Fibroblast of lung (primary cell): ENCODE data around the gene MAEA. TPM values are rescaled to one million over a fixed set of nuclear protein-coding genes. Genes with fewer than 3 reads are reported as not detected.
A peak's percentile ranks its signal among the peaks of the same experiment; 100 is the strongest.
"Not testable (repeated sequence)": the region's sequence is repeated elsewhere in the genome, so short reads cannot be mapped to it uniquely, and the experiment has no call there.

Experiments
- DNase-seq, 2 donors: peaks; one replicate each; pipeline versions ENCODE4 v3.0.0 to v3.0.0-alpha.2; 2010; ENCODE audit warnings: low read depth in 2 of 2
- H2AFZ ChIP-seq: 2 replicates; pipeline ENCODE4 v1.5.1; 2012; ENCODE audit warnings: low read length, control low read depth, inconsistent platforms
- H3K27ac ChIP-seq: 2 replicates; pipeline ENCODE4 v1.5.1; 2011; ENCODE audit warnings: low read length, control low read depth; ENCODE audit not compliant: insufficient read depth
- H3K27me3 ChIP-seq: 2 replicates; pipeline ENCODE4 v1.5.1; 2011; ENCODE audit warnings: mild to moderate bottlenecking, low read length; ENCODE audit not compliant: control insufficient read depth, insufficient read depth
- H3K36me3 ChIP-seq: 2 replicates; pipeline ENCODE4 v1.5.1; 2011; ENCODE audit warnings: low read length; ENCODE audit not compliant: control insufficient read depth, insufficient read depth
- H3K4me1 ChIP-seq: 2 replicates; pipeline ENCODE4 v1.5.1; 2011; ENCODE audit warnings: low read length; ENCODE audit not compliant: control insufficient read depth, insufficient read depth; ENCODE audit errors: extremely low read depth
- H3K4me2 ChIP-seq: 2 replicates; pipeline ENCODE4 v1.5.1; 2011; ENCODE audit warnings: low read length, control low read depth; ENCODE audit not compliant: insufficient read depth; ENCODE audit errors: extremely low read depth
- H3K4me3 ChIP-seq, 4 experiments: fragments of 200-600 bp in 1 of 4; sonication (generic) in 1 of 4; replicated peaks in 1 of 4; 2 replicates each; pipeline ENCODE4 v1.5.1; 2011 to 2016; ENCODE audit warnings: low read length in 4 of 4, low read depth in 3 of 4, mild to moderate bottlenecking in 3 of 4, control low read depth in 2 of 4, inconsistent platforms in 1 of 4, mixed read lengths in 1 of 4; ENCODE audit not compliant: insufficient read depth in 1 of 4; ENCODE audit errors: control extremely low read depth in 1 of 4
- H3K79me2 ChIP-seq: 2 replicates; pipeline ENCODE4 v1.5.1; 2012; ENCODE audit warnings: mild to moderate bottlenecking, low read length, inconsistent platforms; ENCODE audit not compliant: control insufficient read depth, insufficient read depth
- H3K9ac ChIP-seq: 2 replicates; pipeline ENCODE4 v1.5.1; 2011; ENCODE audit warnings: mild to moderate bottlenecking, low read length, control low read depth; ENCODE audit not compliant: insufficient read depth
- H3K9me3 ChIP-seq: 2 replicates; pipeline ENCODE4 v1.5.1; 2012; ENCODE audit warnings: low read depth, low read length; ENCODE audit not compliant: control insufficient read depth, insufficient read depth
- H4K20me1 ChIP-seq: 2 replicates; pipeline ENCODE4 v1.5.1; 2011; ENCODE audit warnings: low read length; ENCODE audit not compliant: control insufficient read depth, insufficient read depth; ENCODE audit errors: extremely low read depth
- EZH2 ChIP-seq: IDR thresholded peaks from 2 replicates; pipeline ENCODE4 v1.5.1; 2012; ENCODE audit warnings: low read length, control low read depth, mild to moderate bottlenecking; ENCODE audit errors: missing control alignments
- polyA plus RNA-seq, 2 donors: library from polyadenylated mRNA; depleted of rRNA in 1 of 2; stranded (reverse) in 1 of 2; unstranded in 1 of 2; fragments of >200 nt; gene quantifications; 2 replicates each; pipeline ENCODE4 v1.2.1, GENCODE V29; 2011 to 2012; ENCODE audit warnings: missing spikeins in 1 of 2
- total RNA-seq: library from RNA; depleted of rRNA; stranded (reverse); fragments of >200 nt; gene quantifications from 2 replicates; pipeline ENCODE4 v1.2.1, GENCODE V29; 2014
- TF ChIP-seq, protein P1 (sequence below), 2 donors: IDR thresholded peaks in 1 of 2; conservative IDR thresholded peaks in 1 of 2; 1 replicate in 1 of 2; 2 replicates in 1 of 2; pipeline ENCODE4 v1.5.1; 2011 to 2012; ENCODE audit warnings: low read length in 2 of 2, control low read depth in 1 of 2, inconsistent platforms in 1 of 2, low read depth in 1 of 2, mild to moderate bottlenecking in 1 of 2

The MAEA gene
- total and polyA plus RNA-seq, 2 donors (not counting 1 experiment from before 2014, with no cell fraction given) = 44.3 to 53.8 TPM

DNA sequence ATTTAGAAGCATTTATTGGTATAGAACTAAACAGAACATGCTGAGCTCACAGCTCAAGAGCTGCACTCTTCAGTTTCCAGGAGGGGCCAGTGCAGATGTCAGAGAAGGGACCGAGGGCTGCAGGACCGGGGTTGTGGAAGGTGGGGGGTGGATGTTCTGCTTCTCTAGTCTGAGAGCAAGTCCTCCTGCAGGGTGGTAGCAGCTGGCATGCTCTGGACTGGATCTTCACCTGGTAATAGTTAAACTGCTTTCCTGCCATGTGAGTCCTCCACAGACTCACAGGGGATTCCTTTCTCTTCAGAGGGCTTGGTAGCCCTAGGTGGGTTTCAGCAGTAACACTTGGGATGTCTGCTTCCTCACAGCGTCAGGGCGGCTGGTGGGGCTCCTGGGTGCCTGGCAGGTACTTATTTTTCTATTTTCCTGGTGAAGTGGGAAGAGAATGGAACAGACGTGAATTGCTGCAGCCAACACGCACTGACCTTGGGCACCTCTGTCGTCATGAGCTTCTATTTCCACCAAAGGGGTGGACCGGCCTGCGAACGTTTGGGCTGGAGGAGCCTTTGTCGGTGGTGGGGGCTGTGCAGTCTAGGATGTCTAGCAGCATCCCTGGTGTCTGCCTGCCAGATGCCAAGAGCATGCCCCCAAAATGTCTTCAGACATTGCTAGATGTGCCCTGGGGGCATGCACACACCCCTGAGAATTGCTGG, 2.5 kb downstream of the MAEA start:
- no peak overlapping the region for H3K27ac ChIP-seq
- DNase-seq = no peak
- H3K9ac ChIP-seq = no peak overlapping the region
- H3K79me2 ChIP-seq = peaks cover 66% of the 10 kb centered on the region
- peaks cover 7% of the 10 kb centered on the region for H3K4me1 ChIP-seq
- no peaks in the 10 kb centered on the region for H4K20me1 ChIP-seq
- H3K4me2 ChIP-seq = peak overlapping the region; percentile 23
- H2AFZ ChIP-seq = no peak overlapping the region
- TF ChIP-seq, protein P1, sequence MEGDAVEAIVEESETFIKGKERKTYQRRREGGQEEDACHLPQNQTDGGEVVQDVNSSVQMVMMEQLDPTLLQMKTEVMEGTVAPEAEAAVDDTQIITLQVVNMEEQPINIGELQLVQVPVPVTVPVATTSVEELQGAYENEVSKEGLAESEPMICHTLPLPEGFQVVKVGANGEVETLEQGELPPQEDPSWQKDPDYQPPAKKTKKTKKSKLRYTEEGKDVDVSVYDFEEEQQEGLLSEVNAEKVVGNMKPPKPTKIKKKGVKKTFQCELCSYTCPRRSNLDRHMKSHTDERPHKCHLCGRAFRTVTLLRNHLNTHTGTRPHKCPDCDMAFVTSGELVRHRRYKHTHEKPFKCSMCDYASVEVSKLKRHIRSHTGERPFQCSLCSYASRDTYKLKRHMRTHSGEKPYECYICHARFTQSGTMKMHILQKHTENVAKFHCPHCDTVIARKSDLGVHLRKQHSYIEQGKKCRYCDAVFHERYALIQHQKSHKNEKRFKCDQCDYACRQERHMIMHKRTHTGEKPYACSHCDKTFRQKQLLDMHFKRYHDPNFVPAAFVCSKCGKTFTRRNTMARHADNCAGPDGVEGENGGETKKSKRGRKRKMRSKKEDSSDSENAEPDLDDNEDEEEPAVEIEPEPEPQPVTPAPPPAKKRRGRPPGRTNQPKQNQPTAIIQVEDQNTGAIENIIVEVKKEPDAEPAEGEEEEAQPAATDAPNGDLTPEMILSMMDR (conservative IDR thresholded peaks at IDR 0.05 in 1 of 2, IDR thresholded peaks at IDR 0.05 in 1 of 2; ENCODE audit: low read depth in 1 of 2, low read length in 2 of 2) = no peak
- TF ChIP-seq EZH2 = no peak
- H3K9me3 ChIP-seq = no peaks in the 10 kb centered on the region
- peaks cover 3% of the 10 kb centered on the region for H3K36me3 ChIP-seq
- H3K27me3 ChIP-seq = no peaks in the 10 kb centered on the region
- H3K4me3 ChIP-seq = no peak overlapping the region

DNA sequence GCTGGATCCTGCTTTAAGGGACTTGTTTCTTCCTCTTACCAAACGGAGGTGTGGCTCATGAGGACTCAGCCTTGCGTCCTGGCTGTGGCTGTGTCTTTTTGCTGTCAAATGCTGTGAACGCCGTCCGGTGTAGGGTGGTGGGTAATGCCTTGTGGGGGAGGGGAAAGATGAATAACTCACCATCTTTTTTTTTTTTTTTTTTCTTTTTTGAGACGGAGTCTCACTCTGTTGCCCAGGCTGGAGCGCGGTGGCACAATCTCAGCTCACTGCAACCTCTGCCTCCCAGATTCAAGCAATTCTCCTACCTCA, 3.0 kb downstream of the MAEA start:
- DNase-seq, H2AFZ ChIP-seq, H3K4me3 ChIP-seq, H3K36me3 ChIP-seq, H3K9ac ChIP-seq, H3K27me3 ChIP-seq, H4K20me1 ChIP-seq, H3K27ac ChIP-seq, H3K9me3 ChIP-seq, H3K4me1 ChIP-seq: not testable (repeated sequence)
- peaks cover 71% of the 10 kb centered on the region for H3K79me2 ChIP-seq
- H3K4me2 ChIP-seq = peak overlapping the region; percentile 3

DNA sequence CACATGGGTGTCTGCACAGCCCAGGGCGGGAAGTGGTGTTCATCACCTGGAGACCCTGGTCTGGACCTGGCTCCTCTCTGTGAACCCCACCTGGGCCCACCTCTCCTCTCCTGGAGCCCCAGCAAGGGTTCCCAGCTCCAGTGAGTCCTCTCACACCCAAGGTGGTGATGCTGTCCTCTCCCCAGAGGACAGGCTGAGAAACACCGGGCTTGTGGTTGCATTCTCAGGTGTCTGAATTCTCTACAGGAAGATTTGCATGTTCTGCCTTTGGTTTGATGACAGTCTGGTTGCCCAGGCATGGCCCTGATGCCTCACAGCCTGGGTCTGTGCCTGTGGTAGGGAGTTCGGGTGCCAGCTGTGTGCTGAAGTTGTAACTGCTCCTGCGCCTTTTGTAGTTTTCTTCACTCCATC, 3.8 kb downstream of the MAEA start:
- Histone ChIP-seq H3K4me1 (peaks cover 7% of the 10 kb centered on the region), H3K27ac (no peak overlapping the region), H3K79me2 (peaks cover 79% of the 10 kb centered on the region), H2AFZ (no peak overlapping the region), H3K9ac (no peak overlapping the region), H3K4me3 (no peak overlapping the region), H3K9me3 (no peaks in the 10 kb centered on the region), H3K36me3 (peaks cover 5% of the 10 kb centered on the region), H3K27me3 (no peaks in the 10 kb centered on the region), H4K20me1 (no peaks in the 10 kb centered on the region), H3K4me2 (no peak overlapping the region)
- no peak for DNase-seq
- TF ChIP-seq, protein P1 (conservative IDR thresholded peaks at IDR 0.05 in 1 of 2, IDR thresholded peaks at IDR 0.05 in 1 of 2; ENCODE audit: low read depth in 1 of 2, low read length in 2 of 2) = no peak
- TF ChIP-seq EZH2 = no peak
